ENCODE data around the gene C10orf53. TPM values are rescaled to one million over a fixed set of nuclear protein-coding genes. Genes with fewer than 3 reads are reported as not detected.

The C10orf53 gene
- total RNA-seq, 1 donor from 2014 or later, result not detected

DNA sequence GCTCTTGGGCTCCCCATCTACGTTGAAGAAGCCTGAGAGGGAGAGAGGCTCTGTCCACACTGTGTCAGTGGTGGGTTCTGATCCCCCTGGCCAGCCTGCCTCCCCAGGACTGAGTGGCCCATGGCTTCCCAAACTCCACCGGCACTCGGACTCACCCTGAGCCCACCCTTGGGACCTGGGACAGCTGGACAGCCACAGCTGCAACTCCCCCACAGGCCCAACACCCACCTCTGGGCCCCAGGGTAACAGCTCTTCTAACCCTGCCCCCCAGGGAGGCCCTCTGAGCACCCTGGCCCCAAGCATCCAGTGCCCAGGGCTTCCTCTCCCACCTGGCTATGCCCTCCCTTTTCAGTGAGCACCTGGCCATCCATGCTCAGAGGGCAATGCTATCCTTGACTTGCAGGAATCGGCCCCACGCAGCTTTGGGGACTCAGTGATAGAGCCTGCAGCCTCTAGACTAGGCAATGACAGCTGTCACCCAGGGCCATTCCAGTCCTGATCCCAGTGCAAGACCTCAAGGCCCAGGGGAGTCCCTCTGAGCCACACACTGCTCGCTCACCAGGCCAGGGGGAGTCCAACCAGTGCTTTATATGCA, 64.7 kb downstream of the C10orf53 start:
- no peaks in the 10 kb centered on the region for H3K9me3 ChIP-seq
- H3K36me3 ChIP-seq, result no peaks in the 10 kb centered on the region
- TF ChIP-seq CTCF (IDR thresholded peaks at IDR 0.05), result no peak
- TF ChIP-seq POLR2A (IDR thresholded peaks at IDR 0.05), result no peak
- TF ChIP-seq POLR2AphosphoS5 (IDR thresholded peaks at IDR 0.05; ENCODE audit: insufficient read depth in 1 of 2, low read depth in 1 of 2), result no peak
- DNase-seq (ENCODE audit: extremely low spot score in 2 of 2), result peak in 1 of 2 donors; percentile 84
- no peak overlapping the region for H3K27ac ChIP-seq
- no peaks in the 10 kb centered on the region for H3K4me1 ChIP-seq
- H3K4me3 ChIP-seq, result no peak overlapping the region
- no peaks in the 10 kb centered on the region for H3K27me3 ChIP-seq
- intact Hi-C loops (cut with DNase I), result no loop called here

- intact Hi-C loops (cut with DNase I), result no loop called here
- no peak for TF ChIP-seq POLR2AphosphoS5 (IDR thresholded peaks at IDR 0.05; ENCODE audit: insufficient read depth in 1 of 2, low read depth in 1 of 2)
- TF ChIP-seq CTCF (IDR thresholded peaks at IDR 0.05), result no peak
- TF ChIP-seq POLR2A (IDR thresholded peaks at IDR 0.05), result no peak
- DNase-seq (ENCODE audit: extremely low spot score in 2 of 2), result no peak
Observed at GRCh38 chr10:49744924-49745605, 65.6 kb downstream of the C10orf53 start.

GRCh38 chr10:49745756-49746155, 66.3 kb downstream of the C10orf53 start:
- TF ChIP-seq POLR2AphosphoS5 (IDR thresholded peaks at IDR 0.05; ENCODE audit: insufficient read depth in 1 of 2, low read depth in 1 of 2) (no peak), POLR2A (IDR thresholded peaks at IDR 0.05) (no peak), CTCF (IDR thresholded peaks at IDR 0.05) (no peak)
- Histone ChIP-seq H3K36me3 (no peaks in the 10 kb centered on the region), H3K27me3 (no peaks in the 10 kb centered on the region), H3K9me3 (no peaks in the 10 kb centered on the region), H3K4me3 (no peak overlapping the region), H3K27ac (no peak overlapping the region), H3K4me1 (no peaks in the 10 kb centered on the region)
- DNase-seq (ENCODE audit: extremely low spot score in 2 of 2), result no peak
- intact Hi-C loops (cut with DNase I), result no loop called here

More at GRCh38 chr10:49744924-49745605, 65.6 kb downstream of the C10orf53 start:
- H3K4me3 ChIP-seq, result no peak overlapping the region
- H3K9me3 ChIP-seq, result no peaks in the 10 kb centered on the region
- no peaks in the 10 kb centered on the region for H3K27me3 ChIP-seq
- H3K27ac ChIP-seq, result no peak overlapping the region
- H3K36me3 ChIP-seq, result no peaks in the 10 kb centered on the region
- no peaks in the 10 kb centered on the region for H3K4me1 ChIP-seq

- intact Hi-C loops (cut with DNase I), result no loop called here
- Histone ChIP-seq H3K27ac (no peak overlapping the region), H3K4me1 (no peaks in the 10 kb centered on the region), H3K9me3 (no peaks in the 10 kb centered on the region), H3K27me3 (no peaks in the 10 kb centered on the region), H3K4me3 (no peak overlapping the region), H3K36me3 (no peaks in the 10 kb centered on the region)
- DNase-seq (ENCODE audit: extremely low spot score in 2 of 2), result peak in 1 of 2 donors; percentile 77
- TF ChIP-seq POLR2A (IDR thresholded peaks at IDR 0.05) (no peak), POLR2AphosphoS5 (IDR thresholded peaks at IDR 0.05; ENCODE audit: insufficient read depth in 1 of 2, low read depth in 1 of 2) (no peak), CTCF (IDR thresholded peaks at IDR 0.05) (no peak)
Observed at GRCh38 chr10:49746626-49747302, 67.3 kb downstream of the C10orf53 start.

Other genes with a start within 250 kb of the C10orf53 start
- gene ERCC6, start 140.5 kb upstream of the C10orf53 start, total RNA-seq, result 15.2 TPM
- gene SLC18A3, start 69.3 kb upstream of the C10orf53 start, total RNA-seq, result 0.49 TPM
- gene CHAT, start 65.6 kb upstream of the C10orf53 start, total RNA-seq, result not detected
- gene OGDHL, start 82.7 kb downstream of the C10orf53 start, total RNA-seq, result 3.4 TPM

Data from vagina (tissue), 2 donors.